Ishikawa (cell line): ENCODE results near the gene RBM34.

Experiments used
- CREB1 ChIP-seq: IDR thresholded peaks from 2 replicates; pipeline ENCODE4 v1.6.1; 2012; ENCODE audit warnings: low read depth
- EGR1 ChIP-seq: IDR thresholded peaks from 2 replicates; pipeline ENCODE4 v1.6.1; 2012
- EP300 ChIP-seq: IDR thresholded peaks from 2 replicates; pipeline ENCODE4 v1.6.1; 2012; ENCODE audit warnings: borderline replicate concordance
- NFIC ChIP-seq: IDR thresholded peaks from 2 replicates; pipeline ENCODE4 v1.6.1; 2012
- RAD21 ChIP-seq: IDR thresholded peaks from 2 replicates; pipeline ENCODE4 v1.6.1; 2012; ENCODE audit warnings: low read depth
- TAF1 ChIP-seq: IDR thresholded peaks from 2 replicates; pipeline ENCODE4 v1.6.1; 2012; ENCODE audit warnings: low read depth, mild to moderate bottlenecking
- TCF12 ChIP-seq: IDR thresholded peaks from 2 replicates; pipeline ENCODE4 v1.6.1; 2012; ENCODE audit warnings: low read depth
- YY1 ChIP-seq: IDR thresholded peaks from 2 replicates; pipeline ENCODE4 v1.6.1; 2012; ENCODE audit warnings: low read depth
- ZBTB7A ChIP-seq: IDR thresholded peaks from 2 replicates; pipeline ENCODE4 v1.6.1; 2012; ENCODE audit warnings: low read depth
- TF ChIP-seq, protein P1 (sequence below): IDR thresholded peaks from 2 replicates; pipeline ENCODE4 v1.6.1; 2012

- no peak for TF ChIP-seq EP300
- no peak for TF ChIP-seq RAD21
- TF ChIP-seq, protein P1, sequence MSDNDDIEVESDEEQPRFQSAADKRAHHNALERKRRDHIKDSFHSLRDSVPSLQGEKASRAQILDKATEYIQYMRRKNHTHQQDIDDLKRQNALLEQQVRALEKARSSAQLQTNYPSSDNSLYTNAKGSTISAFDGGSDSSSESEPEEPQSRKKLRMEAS = no peak
- TF ChIP-seq TAF1 = no peak
- TF ChIP-seq TCF12 = no peak
- no peak for TF ChIP-seq NFIC
- no peak for TF ChIP-seq EGR1
- TF ChIP-seq CREB1 = no peak
- no peak for TF ChIP-seq YY1
- no peak for TF ChIP-seq ZBTB7A
Measured at GRCh38 chr1:235088430-235088829, 72.6 kb downstream of the RBM34 start.
